HG02798 (cell line): Measurements from ENCODE around the gene KRTAP4-2.
"Not testable (repeated sequence)": the region's sequence is repeated elsewhere in the genome, so short reads cannot be mapped to it uniquely, and the experiment has no call there.

Experiments
- ATAC-seq: cut with Tn5 transposase; IDR thresholded peaks from one replicate; pipeline ENCODE4 v1.9.1; 2021; ENCODE audit warnings: mild to moderate bottlenecking; ENCODE audit not compliant: unreplicated experiment, poor library complexity

Gene KRTAP4-2

DNA sequence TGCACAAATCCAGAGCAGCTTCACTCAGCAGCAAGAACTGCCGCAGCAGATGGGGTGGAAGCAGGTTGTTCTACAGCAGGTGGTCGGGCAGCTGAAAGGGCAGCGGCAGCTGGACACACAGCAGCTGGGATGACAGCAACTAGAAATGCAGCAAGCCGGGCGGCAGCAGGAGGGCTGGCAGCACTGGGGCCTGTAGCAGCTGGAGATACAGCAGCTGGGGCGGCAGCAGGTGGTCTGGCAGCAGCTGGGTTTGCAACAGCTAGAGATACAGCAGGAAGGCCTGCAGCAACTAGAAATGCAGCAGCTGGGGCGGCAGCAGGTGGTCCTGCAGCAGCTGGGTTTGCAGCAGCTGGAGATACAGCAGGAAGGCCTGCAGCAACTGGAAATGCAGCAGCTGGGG is 10.5 kb downstream of the KRTAP4-2 start:
- no peak for ATAC-seq

DNA sequence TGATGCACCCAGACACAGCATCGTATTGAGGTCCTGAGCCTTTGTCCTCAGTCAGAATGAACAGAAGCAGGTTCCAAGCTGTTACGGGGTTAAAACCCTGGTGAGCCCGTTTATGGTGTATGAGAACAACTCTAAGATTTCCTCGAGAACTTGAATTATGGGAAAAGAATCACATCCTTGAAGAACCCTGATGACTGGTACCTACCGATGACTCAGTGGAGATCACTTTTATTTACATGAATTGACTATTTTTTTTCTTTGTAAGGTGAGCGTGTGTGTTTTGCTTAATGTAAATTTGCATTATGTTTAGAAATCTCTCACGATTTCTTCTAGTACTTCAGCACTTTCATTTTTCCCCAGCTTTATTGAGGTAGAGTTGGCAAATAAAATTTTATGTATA is 14.2 kb downstream of the KRTAP4-2 start:
- ATAC-seq, result no peak

DNA sequence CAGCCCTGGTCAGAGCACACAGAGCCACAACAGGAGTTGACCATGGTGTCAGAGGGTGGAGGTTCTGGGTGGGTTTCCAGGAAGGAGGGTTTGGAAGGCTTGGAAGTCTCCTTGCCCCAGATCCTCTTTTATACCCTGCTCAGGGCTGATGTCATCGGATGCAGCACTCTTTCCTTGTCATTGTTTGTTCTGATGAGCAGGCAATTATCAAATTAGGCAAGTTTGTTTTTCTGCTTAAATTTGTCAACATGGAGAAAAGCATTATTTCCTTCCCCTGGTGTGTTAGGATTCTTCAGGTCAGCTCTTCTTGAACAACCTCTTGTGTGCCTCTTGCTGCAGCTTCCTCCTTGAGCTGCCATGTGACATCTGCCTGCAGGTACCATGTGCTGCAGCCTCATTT is 17.4 kb downstream of the KRTAP4-2 start, which contains the start of gene KRTAP4-4:
Gene KRTAP4-4, minus strand, starts transcription at position 101 of the 400 bp plus-strand sequence. Its CDS starts 57 bp downstream, at position 44.
- ATAC-seq, result no peak

- ATAC-seq, result not testable (repeated sequence)
Measured at GRCh38 chr17:41160190-41160589, 17.8 kb downstream of the KRTAP4-2 start.

- ATAC-seq, result no peak
Measured at GRCh38 chr17:41153856-41154255, 24.2 kb downstream of the KRTAP4-2 start.

- no peak for ATAC-seq
Measured at GRCh38 chr17:41151525-41151924, 26.5 kb downstream of the KRTAP4-2 start.

GRCh38 chr17:41150026-41150425 is 28.0 kb downstream of the KRTAP4-2 start:
- no peak for ATAC-seq

DNA sequence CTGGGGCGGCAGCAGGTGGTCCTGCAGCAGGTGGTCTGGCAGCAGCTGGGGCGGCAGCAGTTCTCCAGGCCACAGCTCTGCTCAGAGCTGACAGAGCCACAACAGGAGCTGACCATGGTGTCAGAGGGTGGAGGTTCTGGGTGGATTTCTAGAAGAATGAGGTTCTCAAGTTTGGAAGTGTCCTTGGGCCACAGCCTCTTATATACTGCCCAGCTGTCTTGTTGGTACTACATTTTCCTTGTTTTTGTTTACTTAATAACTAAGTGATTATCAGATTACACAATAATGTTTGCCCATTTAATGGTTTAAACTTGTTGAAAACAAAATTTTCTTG is 28.4 kb downstream of the KRTAP4-2 start, which contains the start of gene KRTAP4-5:
Gene KRTAP4-5, minus strand, starts transcription at position 174 of the 334 bp plus-strand sequence. Its CDS starts 58 bp downstream, at position 116.
- ATAC-seq, result no peak

- ATAC-seq, result not testable (repeated sequence)
Measured at GRCh38 chr17:41148971-41149651, 28.9 kb downstream of the KRTAP4-2 start.

GRCh38 chr17:41147531-41148204 is 30.4 kb downstream of the KRTAP4-2 start:
- ATAC-seq, result no peak

GRCh38 chr17:41145261-41145660 is 32.8 kb downstream of the KRTAP4-2 start:
- ATAC-seq, result no peak

DNA sequence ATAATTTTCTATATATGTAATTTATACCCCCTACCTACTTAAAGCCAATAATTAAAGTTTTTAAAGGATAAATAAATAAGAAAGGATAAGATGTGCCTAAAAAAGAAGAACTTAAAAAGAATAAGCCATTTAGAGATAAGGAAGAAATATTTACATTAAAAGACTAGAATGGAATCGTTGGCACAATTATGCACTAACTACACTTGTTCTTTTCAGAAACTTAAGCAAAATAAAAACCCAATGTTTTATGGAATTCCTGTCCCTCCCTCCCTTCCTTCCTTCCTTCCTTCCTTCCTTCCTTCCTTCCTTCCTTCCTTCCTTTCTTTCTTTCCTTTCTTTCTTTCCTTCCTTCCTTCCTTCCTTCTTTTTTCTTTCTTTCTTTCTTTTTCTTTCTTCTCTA is 33.2 kb downstream of the KRTAP4-2 start:
- ATAC-seq, result no peak

DNA sequence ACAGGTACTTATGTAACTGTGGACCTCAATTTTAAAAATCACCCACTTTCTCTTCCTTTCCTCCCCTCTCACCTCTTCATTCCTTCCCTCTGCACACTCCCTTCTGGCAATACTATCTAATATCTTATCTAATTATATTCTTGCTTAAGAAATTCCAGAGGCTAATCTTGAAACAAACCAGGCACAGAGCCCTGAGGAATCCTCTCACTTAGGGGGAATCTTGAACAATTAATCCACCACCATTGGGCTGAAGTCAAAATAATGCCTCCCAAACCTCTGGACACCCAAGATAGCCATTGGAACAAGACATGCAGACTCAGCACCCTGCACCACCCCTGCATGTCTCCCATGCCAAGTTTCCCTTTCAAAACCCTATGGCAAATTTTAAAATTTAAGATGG is 36.7 kb downstream of the KRTAP4-2 start:
- ATAC-seq, result no peak

GRCh38 chr17:41140360-41141131 is 37.5 kb downstream of the KRTAP4-2 start, which contains the start of gene KRTAP4-6:
KRTAP4-6 (minus strand) TSS chr17:41140544; CDS start chr17:41140487, 57 bp downstream.
- no peak for ATAC-seq

DNA sequence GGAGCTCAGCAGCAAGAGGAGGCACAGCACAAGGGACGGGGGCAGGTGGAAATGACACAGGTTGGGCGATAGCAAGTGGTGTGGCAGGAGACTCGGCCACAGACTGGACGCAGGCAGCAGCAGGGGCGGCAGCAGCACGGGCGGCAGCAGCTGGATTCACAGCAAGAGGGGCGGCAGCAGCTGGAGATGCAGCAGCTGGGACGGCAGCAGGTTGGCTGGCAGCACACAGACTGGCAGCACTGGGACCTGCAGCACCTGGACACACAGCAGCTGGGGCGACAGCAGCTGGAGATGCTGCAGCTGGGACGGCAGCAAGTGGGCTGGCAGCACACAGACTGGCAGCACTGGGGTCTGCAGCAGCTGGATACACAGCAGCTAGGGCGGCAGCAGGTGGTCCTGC is 38.2 kb downstream of the KRTAP4-2 start:
- not testable (repeated sequence) for ATAC-seq

DNA sequence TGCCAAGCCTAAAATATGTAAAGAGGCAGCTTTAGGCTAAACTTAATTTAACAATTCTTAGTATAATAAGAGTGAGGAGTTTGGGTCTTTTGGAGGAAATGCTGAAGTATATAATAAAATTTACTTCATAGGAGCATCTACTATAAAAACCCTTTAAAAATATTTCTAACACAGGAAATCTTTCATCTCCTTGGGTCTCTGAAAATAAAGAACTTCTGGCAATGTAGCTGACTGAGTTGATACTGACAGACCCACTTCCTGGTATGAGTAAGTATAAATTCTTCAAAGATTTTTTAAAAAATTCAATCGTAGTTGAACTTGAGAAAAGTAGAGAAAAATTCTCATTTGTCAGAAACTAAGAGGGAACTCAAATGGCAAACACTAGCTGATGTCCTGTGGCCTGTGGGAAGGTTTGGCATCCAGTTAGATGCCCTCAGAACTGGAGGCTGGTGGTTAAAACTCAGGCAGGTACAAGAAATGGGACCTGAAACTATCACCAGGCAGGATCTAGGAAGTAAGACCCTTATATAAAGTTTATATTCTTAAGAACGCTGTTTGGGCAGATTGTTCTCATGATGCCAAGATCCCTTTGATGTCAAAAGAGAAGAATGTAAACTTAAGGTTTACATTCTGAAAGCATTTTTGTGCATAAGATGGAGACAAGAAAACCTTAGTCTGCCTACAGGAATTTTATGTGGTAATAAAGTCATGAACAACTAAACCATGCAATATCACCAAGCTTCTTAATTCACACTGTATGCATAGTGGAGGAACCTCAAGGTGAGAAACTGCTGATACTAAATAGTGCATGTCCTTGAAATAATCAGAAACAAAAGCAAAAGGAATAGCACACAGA is 43.9 kb downstream of the KRTAP4-2 start:
- no peak for ATAC-seq

GRCh38 chr17:41131979-41132378 is 46.0 kb downstream of the KRTAP4-2 start:
- no peak for ATAC-seq
